Naive thymus-derived CD8-positive, alpha-beta T cell (primary cell): ENCODE measurements around the gene SHROOM2. TPM values are rescaled to one million over a fixed set of nuclear protein-coding genes. Genes with fewer than 3 reads are reported as not detected.
"Not testable (repeated sequence)": the region's sequence is repeated elsewhere in the genome, so short reads cannot be mapped to it uniquely, and the experiment has no call there.

ENCODE experiments used
- ATAC-seq, 2 donors: fragments of 150-1000 bp; cut with Tn5 transposase in 1 of 2; sonication (Bioruptor Pico), chemical (Tn5 transposase) in 1 of 2; 1 replicate in 1 of 2; 2 replicates in 1 of 2; pipeline ENCODE4 v1.10.0; 2021; ENCODE audit warnings: mild to moderate bottlenecking in 2 of 2, moderate library complexity in 2 of 2
- POLR2A ChIA-PET: fragments of 350-600 bp; sonication (Branson Sonifier 250); formaldehyde crosslinking; loops from one replicate; lab custom pipeline; 2021; ENCODE audit warnings: antibody characterized with exemption; lab: Charles Lee
- DNase-seq, 10 donors: peaks; one replicate each; pipeline versions ENCODE4 v3.0.0 to v3.0.0-alpha.2; 2020 to 2022
- H3K27ac Mint-ChIP-seq, 10 donors: one replicate each; pipeline ENCODE4 v1.8.0; 2020 to 2022; ENCODE audit warnings: mild to moderate bottlenecking in 10 of 10, mixed read lengths in 10 of 10, moderate library complexity in 4 of 10, inconsistent platforms in 1 of 10
- H3K27me3 Mint-ChIP-seq, 5 donors: one replicate each; pipeline ENCODE4 v1.8.0; 2021 to 2022; ENCODE audit warnings: mixed read lengths in 5 of 5
- H3K36me3 Mint-ChIP-seq, 3 donors: one replicate each; pipeline ENCODE4 v1.8.0; 2020 to 2022; ENCODE audit warnings: mixed read lengths in 3 of 3, mild to moderate bottlenecking in 2 of 3, inconsistent platforms in 1 of 3
- H3K4me1 Mint-ChIP-seq, 4 donors: one replicate each; pipeline ENCODE4 v1.8.0; 2021 to 2022; ENCODE audit warnings: mixed read lengths in 4 of 4
- H3K4me3 Mint-ChIP-seq, 10 donors: one replicate each; pipeline ENCODE4 v1.8.0; 2020 to 2022; ENCODE audit warnings: mild to moderate bottlenecking in 10 of 10, mixed read lengths in 10 of 10, moderate library complexity in 6 of 10, inconsistent platforms in 1 of 10
- H3K9me3 Mint-ChIP-seq, 9 donors: one replicate each; pipeline ENCODE4 v1.8.0; 2020 to 2022; ENCODE audit warnings: mixed read lengths in 9 of 9, mild to moderate bottlenecking in 3 of 9, inconsistent platforms in 1 of 9, moderate library complexity in 1 of 9
- polyA plus RNA-seq, 3 donors: library from polyadenylated mRNA; unstranded; fragments of 300-500 nt; fragmentation: Illumina TruSeq; gene quantifications; one replicate each; pipeline ENCODE4 v1.2.3, GENCODE V29; 2021
- total RNA-seq, 8 experiments: library from RNA in 2 of 8; stranded (reverse) in 2 of 8; gene quantifications; one replicate each; pipeline ENCODE4 v1.2.3 and lab custom pipeline; 2021 to 2026

SHROOM2 gene
- total and polyA plus RNA-seq, 5 experiments from 2014 or later = not detected

DNA sequence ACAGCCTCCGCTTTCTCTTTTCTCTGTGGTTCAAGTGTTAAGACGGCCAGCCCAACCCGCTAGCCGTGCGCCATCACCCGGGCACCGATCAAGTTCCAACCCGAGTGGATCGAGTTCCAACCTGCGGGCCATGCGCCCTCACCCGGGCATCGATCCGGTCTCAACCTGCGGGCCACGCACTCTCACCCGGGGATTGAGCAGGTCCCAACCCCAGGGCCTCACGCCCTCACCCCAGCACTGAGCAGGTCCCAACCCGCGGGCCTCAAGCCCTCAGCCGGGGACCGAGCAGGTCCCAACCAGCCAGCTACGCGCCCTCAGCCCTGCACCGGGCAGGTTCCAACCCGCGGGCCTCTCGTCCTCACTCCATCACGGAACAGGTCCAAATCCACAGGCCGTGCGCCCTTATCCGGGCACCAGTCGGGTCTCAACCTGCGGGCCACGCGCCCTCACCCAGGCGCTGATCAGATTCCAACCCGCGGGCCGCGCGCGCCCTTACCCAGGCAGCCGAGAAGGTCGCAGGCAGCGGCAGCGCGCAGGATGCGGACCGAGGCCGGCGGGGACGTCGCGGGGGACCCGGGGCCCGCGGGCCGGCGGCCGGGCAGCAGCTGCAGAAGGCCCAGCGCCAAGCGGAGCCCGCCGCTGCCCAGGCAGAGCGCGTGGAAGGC is 21.0 kb upstream of the SHROOM2 start:
- no peak overlapping the region for H3K4me3 Mint-ChIP-seq
- H3K9me3 Mint-ChIP-seq = peaks cover 0 to 3% (median 0%) of the 10 kb centered on the region in 9 donors
- ATAC-seq = no peak
- peaks cover 6 to 21% (median 13%) of the 10 kb centered on the region in 5 donors for H3K27me3 Mint-ChIP-seq
- DNase-seq = no peak
- H3K27ac Mint-ChIP-seq = no peak overlapping the region
- H3K36me3 Mint-ChIP-seq = no peaks in the 10 kb centered on the region
- H3K4me1 Mint-ChIP-seq = peaks cover 0 to 4% (median 0%) of the 10 kb centered on the region in 4 donors
- POLR2A ChIA-PET = no interaction called here

- ATAC-seq (no peak), DNase-seq (no peak)
- peaks cover 0 to 3% (median 0%) of the 10 kb centered on the region in 9 donors for H3K9me3 Mint-ChIP-seq
- peaks cover 7 to 17% (median 13%) of the 10 kb centered on the region in 5 donors for H3K27me3 Mint-ChIP-seq
- H3K4me3 Mint-ChIP-seq = no peak within 1 kb of the TSS
- peaks cover 0 to 4% (median 0%) of the 10 kb centered on the region in 4 donors for H3K4me1 Mint-ChIP-seq
- no peaks in the 10 kb centered on the region for H3K36me3 Mint-ChIP-seq
- POLR2A ChIA-PET = no interaction called here
- no peak within 1 kb of the TSS for H3K27ac Mint-ChIP-seq
These were observed 20.5 kb upstream of the SHROOM2 start, which contains the start of gene GPR143 for GRCh38 chrX:9765737-9766097. GPR143 (minus strand) TSS chrX:9765847; CDS start chrX:9765817, 30 bp downstream.

GRCh38 chrX:9767375-9767774 is 18.9 kb upstream of the SHROOM2 start:
- no peaks in the 10 kb centered on the region for H3K36me3 Mint-ChIP-seq
- H3K4me3 Mint-ChIP-seq = no peak overlapping the region
- POLR2A ChIA-PET = no interaction called here
- no peak for DNase-seq
- peaks cover 7 to 21% (median 10%) of the 10 kb centered on the region in 5 donors for H3K27me3 Mint-ChIP-seq
- H3K4me1 Mint-ChIP-seq = peaks cover 0 to 4% (median 0%) of the 10 kb centered on the region in 4 donors
- no peak for ATAC-seq
- H3K27ac Mint-ChIP-seq = peak overlapping the region in 1 of 10 donors; percentile 46
- H3K9me3 Mint-ChIP-seq = peaks cover 0 to 3% (median 0%) of the 10 kb centered on the region in 9 donors

GRCh38 chrX:9768321-9768839 is 17.8 kb upstream of the SHROOM2 start:
- POLR2A ChIA-PET, H3K4me1 Mint-ChIP-seq, H3K36me3 Mint-ChIP-seq, DNase-seq, H3K4me3 Mint-ChIP-seq, ATAC-seq, H3K9me3 Mint-ChIP-seq, H3K27ac Mint-ChIP-seq: not testable (repeated sequence)
- peaks cover 3 to 19% (median 4%) of the 10 kb centered on the region in 5 donors for H3K27me3 Mint-ChIP-seq

DNA sequence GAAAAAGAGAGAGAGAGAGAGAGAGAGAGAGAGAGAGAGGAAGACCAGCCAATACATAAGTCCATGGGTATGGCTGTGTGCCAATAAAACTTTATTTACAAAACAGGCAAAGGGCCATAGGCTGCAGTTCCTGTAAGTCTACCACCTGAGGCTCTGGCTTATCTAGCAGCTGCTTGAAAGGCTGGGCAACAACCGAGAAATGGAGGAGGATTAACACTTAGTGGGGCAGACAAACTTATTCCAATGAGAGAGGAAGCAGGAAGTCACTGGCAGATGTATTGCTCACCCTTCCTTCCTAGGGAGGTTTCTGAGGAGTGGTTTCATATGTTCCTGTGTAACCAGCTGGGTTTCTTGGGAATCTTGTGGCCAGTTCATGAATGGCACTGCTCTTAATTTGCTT is 15.9 kb upstream of the SHROOM2 start:
- Mint-ChIP-seq H3K36me3 (no peaks in the 10 kb centered on the region), H3K27ac (no peak overlapping the region), H3K27me3 (peaks cover 5 to 22% (median 7%) of the 10 kb centered on the region in 5 donors), H3K9me3 (peaks cover 0 to 3% (median 0%) of the 10 kb centered on the region in 9 donors), H3K4me1 (peaks cover 0 to 4% (median 0%) of the 10 kb centered on the region in 4 donors), H3K4me3 (no peak overlapping the region)
- DNase-seq (no peak), ATAC-seq (no peak)
- POLR2A ChIA-PET = no interaction called here

GRCh38 chrX:9772943-9773342 is 13.3 kb upstream of the SHROOM2 start:
- no peak overlapping the region for H3K4me3 Mint-ChIP-seq
- no peak for DNase-seq
- H3K4me1 Mint-ChIP-seq = peaks cover 0 to 2% (median 0%) of the 10 kb centered on the region in 4 donors

GRCh38 chrX:9775930-9776329 is 10.3 kb upstream of the SHROOM2 start:
- Mint-ChIP-seq H3K4me3 (no peak overlapping the region), H3K4me1 (no peaks in the 10 kb centered on the region), H3K27me3 (peaks cover 3 to 25% (median 8%) of the 10 kb centered on the region in 5 donors), H3K9me3 (peaks cover 0 to 6% (median 0%) of the 10 kb centered on the region in 9 donors), H3K27ac (no peak overlapping the region), H3K36me3 (no peaks in the 10 kb centered on the region)
- no peak for DNase-seq
- POLR2A ChIA-PET = no interaction called here
- ATAC-seq = no peak

More at GRCh38 chrX:9772943-9773342, 13.3 kb upstream of the SHROOM2 start:
- POLR2A ChIA-PET = no interaction called here
- no peak overlapping the region for H3K27ac Mint-ChIP-seq
- ATAC-seq = no peak
- H3K9me3 Mint-ChIP-seq = peaks cover 0 to 3% (median 0%) of the 10 kb centered on the region in 9 donors
- no peaks in the 10 kb centered on the region for H3K36me3 Mint-ChIP-seq
- peaks cover 5 to 21% (median 9%) of the 10 kb centered on the region in 5 donors for H3K27me3 Mint-ChIP-seq

DNA sequence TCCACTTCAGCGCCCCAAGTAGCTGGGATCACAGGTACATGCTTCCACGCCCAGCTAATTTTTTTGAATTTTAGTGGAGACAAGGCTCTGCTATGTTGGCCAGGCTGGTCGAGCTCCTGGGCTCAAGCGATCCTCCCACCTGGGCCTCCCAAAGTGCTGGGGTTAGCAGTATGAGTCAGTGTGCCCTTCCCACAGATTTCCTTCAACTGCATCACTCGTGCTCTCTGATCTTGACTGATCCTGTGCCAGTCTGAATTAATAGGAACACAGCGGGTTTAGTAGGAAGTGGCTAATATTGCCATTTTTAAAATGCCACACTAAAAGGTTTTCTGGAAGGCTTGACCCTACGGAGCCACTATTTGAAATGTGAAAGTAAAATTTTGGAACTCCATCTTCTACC is 4.3 kb upstream of the SHROOM2 start:
- no peak for DNase-seq
- Mint-ChIP-seq H3K4me1 (peaks cover 0 to 3% (median 0%) of the 10 kb centered on the region in 4 donors), H3K4me3 (no peak overlapping the region), H3K9me3 (peaks cover 0 to 7% (median 0%) of the 10 kb centered on the region in 9 donors), H3K36me3 (no peaks in the 10 kb centered on the region), H3K27me3 (peaks cover 0 to 15% (median 7%) of the 10 kb centered on the region in 5 donors), H3K27ac (no peak overlapping the region)
- POLR2A ChIA-PET = no interaction called here
- ATAC-seq = no peak

- Mint-ChIP-seq H3K36me3 (no peaks in the 10 kb centered on the region), H3K27me3 (peaks cover 4 to 28% (median 16%) of the 10 kb centered on the region in 5 donors), H3K27ac (no peak overlapping the region), H3K4me3 (no peak overlapping the region), H3K4me1 (peaks cover 0 to 4% (median 0%) of the 10 kb centered on the region in 4 donors), H3K9me3 (peaks cover 0 to 5% (median 0%) of the 10 kb centered on the region in 9 donors)
- POLR2A ChIA-PET = no interaction called here
- no peak for DNase-seq
- ATAC-seq = no peak
These were observed 1.9 kb upstream of the SHROOM2 start for GRCh38 chrX:9784332-9784731.

DNA sequence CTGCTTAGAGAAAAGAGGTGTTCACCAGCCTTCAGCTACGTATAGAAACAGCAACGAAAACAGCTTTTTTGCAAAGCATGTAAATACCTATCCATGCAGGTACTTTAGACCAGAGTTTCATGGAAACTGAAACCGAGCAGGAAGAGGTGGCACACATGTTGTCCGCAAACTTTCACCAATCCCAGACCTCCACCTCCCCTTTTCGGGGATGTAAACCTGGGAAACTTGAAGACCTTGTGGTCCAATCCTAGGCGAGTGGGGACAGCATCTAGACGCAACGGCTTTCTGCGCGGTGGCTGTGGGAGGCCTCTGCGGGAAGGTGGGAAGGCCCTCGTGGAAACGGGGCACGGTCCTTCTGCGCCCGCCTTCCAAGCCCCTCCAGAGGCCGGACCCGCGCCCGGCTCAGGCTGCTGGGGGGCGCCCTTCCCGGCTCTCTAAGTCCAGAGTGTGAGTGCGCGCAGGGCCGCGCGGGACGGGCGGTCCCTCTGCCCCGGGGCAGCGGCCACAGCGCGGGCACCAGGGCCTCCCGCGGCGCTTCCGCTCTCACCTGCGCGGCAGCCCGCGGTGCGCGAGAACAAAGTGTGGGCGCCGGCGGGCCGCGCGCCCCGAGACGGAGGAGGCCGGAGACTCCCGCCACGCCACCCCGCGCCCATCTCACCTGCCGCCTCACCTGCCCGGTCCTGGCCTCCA is 830 bp upstream of the SHROOM2 start:
- peaks cover 0 to 4% (median 0%) of the 10 kb centered on the region in 4 donors for H3K4me1 Mint-ChIP-seq
- H3K9me3 Mint-ChIP-seq = peaks cover 0 to 5% (median 0%) of the 10 kb centered on the region in 9 donors
- peaks cover 4 to 29% (median 13%) of the 10 kb centered on the region in 5 donors for H3K27me3 Mint-ChIP-seq
- no peaks in the 10 kb centered on the region for H3K36me3 Mint-ChIP-seq
- POLR2A ChIA-PET = no interaction called here
- ATAC-seq = no peak
- DNase-seq = no peak
- peak overlapping the region in 4 of 10 donors; percentile 30 to 54 (median 44) for H3K4me3 Mint-ChIP-seq
- no peak overlapping the region for H3K27ac Mint-ChIP-seq

DNA sequence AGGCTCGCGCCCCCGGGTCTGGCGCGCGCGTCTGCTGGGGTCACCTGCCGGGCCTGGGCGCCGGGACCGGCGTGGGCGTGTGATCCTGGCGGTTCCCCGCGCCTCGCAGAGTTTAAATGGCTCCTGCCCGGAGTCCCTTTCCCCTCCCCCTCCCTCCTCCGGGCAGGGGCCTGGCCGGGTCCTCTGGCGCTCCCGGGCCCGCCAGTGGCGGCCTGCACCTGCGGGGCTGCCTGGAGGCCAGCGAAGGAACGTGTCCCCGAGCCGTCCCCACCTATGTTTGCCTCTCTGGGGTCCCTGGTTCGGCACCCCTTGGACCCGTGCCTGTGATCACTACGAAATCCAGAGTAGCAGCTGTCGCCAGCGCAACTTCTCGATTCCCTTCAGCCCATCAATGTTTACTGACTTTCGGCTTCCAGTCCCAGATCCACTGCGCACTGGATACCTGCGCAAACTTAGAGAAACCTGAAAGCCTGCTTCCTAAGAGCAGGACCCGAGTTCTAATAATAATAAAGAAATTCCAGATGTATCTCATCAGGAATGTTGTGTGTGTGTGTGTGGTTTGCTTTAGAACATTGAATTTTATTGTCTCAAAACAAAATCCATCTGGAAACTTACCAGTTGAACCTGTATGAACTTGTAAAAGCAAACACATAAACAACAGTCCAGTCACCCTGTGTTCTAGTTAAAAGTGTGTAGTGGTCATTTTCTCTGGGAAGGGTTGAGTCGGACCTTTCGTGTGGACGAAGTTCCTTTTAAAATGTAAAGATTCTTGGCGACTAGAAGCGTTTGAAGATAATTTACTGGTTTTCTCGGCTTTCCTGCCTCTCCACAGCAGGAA is 788 bp downstream of the SHROOM2 start:
- Mint-ChIP-seq H3K27me3 (peaks cover 4 to 27% (median 13%) of the 10 kb centered on the region in 5 donors), H3K36me3 (no peaks in the 10 kb centered on the region), H3K27ac (no peak overlapping the region), H3K4me1 (peaks cover 0 to 4% (median 0%) of the 10 kb centered on the region in 4 donors), H3K4me3 (peak overlapping the region in 7 of 10 donors; percentile 29 to 71 (median 53)), H3K9me3 (peaks cover 0 to 5% (median 0%) of the 10 kb centered on the region in 9 donors)
- POLR2A ChIA-PET = no interaction called here
- DNase-seq (no peak), ATAC-seq (no peak)

- H3K36me3 Mint-ChIP-seq = no peaks in the 10 kb centered on the region
- H3K27ac Mint-ChIP-seq = no peak overlapping the region
- peaks cover 0 to 4% (median 0%) of the 10 kb centered on the region in 4 donors for H3K4me1 Mint-ChIP-seq
- peaks cover 2 to 27% (median 13%) of the 10 kb centered on the region in 5 donors for H3K27me3 Mint-ChIP-seq
- no peak for DNase-seq
- no peak for ATAC-seq
- peaks cover 0 to 2% (median 0%) of the 10 kb centered on the region in 9 donors for H3K9me3 Mint-ChIP-seq
- POLR2A ChIA-PET = no interaction called here
- H3K4me3 Mint-ChIP-seq = no peak overlapping the region
These were observed 2.7 kb downstream of the SHROOM2 start for GRCh38 chrX:9788911-9789310.
